ENCODE data around the gene MAGI1.

MAGI1 gene

DNA sequence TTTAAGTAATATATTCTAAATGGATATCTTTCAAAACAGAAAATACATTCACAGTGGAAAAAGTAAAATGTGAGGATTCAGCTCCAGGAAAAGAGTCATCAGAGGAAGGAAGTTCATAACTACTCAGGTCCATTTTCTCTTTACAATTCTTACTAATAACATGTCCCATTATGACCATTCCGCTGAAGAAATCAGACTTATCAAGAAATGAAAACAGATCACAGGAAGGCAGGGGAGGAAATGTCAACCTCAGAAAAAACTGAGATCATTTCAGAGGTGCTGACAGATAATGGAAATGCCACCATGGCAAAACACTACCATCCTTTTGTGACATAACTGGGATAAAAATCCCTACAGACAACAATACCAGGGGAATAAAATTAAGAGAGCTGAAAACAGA is 139.5 kb downstream of the MAGI1 start:
- peaks cover 5% of the 10 kb centered on the region for H3K4me1 ChIP-seq (ENCODE audit: insufficient read depth, low read length, poor library complexity, severe bottlenecking)
- no peak overlapping the region for H2AFZ ChIP-seq (ENCODE audit: low read length)
- H3K9me2 ChIP-seq (replicated peaks; ENCODE audit: low read depth, low read length) = no peaks in the 10 kb centered on the region
- no peaks in the 10 kb centered on the region for H3K9me3 ChIP-seq (ENCODE audit: insufficient read depth, low read depth, low read length)
- H3K4me2 ChIP-seq (ENCODE audit: low read depth, low read length, poor library complexity, severe bottlenecking) = no peak overlapping the region
- H3K79me2 ChIP-seq (ENCODE audit: insufficient read depth, low read length) = no peaks in the 10 kb centered on the region
- no peak for TF ChIP-seq EZH2phosphoT487 (IDR thresholded peaks at IDR 0.05; ENCODE audit: borderline replicate concordance)
- TF ChIP-seq, protein P1, sequence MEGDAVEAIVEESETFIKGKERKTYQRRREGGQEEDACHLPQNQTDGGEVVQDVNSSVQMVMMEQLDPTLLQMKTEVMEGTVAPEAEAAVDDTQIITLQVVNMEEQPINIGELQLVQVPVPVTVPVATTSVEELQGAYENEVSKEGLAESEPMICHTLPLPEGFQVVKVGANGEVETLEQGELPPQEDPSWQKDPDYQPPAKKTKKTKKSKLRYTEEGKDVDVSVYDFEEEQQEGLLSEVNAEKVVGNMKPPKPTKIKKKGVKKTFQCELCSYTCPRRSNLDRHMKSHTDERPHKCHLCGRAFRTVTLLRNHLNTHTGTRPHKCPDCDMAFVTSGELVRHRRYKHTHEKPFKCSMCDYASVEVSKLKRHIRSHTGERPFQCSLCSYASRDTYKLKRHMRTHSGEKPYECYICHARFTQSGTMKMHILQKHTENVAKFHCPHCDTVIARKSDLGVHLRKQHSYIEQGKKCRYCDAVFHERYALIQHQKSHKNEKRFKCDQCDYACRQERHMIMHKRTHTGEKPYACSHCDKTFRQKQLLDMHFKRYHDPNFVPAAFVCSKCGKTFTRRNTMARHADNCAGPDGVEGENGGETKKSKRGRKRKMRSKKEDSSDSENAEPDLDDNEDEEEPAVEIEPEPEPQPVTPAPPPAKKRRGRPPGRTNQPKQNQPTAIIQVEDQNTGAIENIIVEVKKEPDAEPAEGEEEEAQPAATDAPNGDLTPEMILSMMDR (conservative IDR thresholded peaks at IDR 0.05; ENCODE audit: low read length) = no peak
- H3K9ac ChIP-seq (ENCODE audit: low read depth, low read length, poor library complexity, severe bottlenecking) = no peak overlapping the region
- no peaks in the 10 kb centered on the region for H4K20me1 ChIP-seq (ENCODE audit: insufficient read depth, low read length, poor library complexity, severe bottlenecking)
- H3K27me3 ChIP-seq (ENCODE audit: insufficient read depth, low read length, poor library complexity, severe bottlenecking) = no peaks in the 10 kb centered on the region
- no peak overlapping the region for H3K4me3 ChIP-seq (ENCODE audit: low read length, poor library complexity, severe bottlenecking)
- H3F3A ChIP-seq (ENCODE audit: low read depth) = no peaks in the 10 kb centered on the region
- no peaks in the 10 kb centered on the region for H3K36me3 ChIP-seq (ENCODE audit: insufficient read depth, low read length)

DNA sequence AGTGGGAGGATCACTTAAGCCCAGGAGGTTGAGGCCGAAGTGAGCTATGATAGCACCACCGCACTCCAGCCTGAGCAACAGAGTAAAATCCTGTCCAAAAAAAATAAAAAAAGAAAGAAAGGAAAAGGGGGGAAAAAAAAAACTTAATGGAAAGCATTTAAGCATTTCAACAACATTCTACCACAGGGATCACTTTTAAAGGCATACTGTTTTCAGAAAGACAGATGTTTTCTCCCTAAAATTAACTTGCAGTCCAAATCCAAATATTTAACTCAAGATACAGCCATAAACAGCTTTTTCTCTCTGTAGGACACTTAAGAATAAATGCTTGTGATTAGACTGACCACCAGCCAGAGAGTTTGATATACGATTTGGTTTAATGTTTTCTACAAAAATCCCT is 141.0 kb downstream of the MAGI1 start:
- no peak overlapping the region for H3K4me3 ChIP-seq (ENCODE audit: low read length, poor library complexity, severe bottlenecking)
- H3K9me2 ChIP-seq (replicated peaks; ENCODE audit: low read depth, low read length) = no peaks in the 10 kb centered on the region
- no peak overlapping the region for H3K4me2 ChIP-seq (ENCODE audit: low read depth, low read length, poor library complexity, severe bottlenecking)
- H3K79me2 ChIP-seq (ENCODE audit: insufficient read depth, low read length) = no peaks in the 10 kb centered on the region
- no peaks in the 10 kb centered on the region for H3K36me3 ChIP-seq (ENCODE audit: insufficient read depth, low read length)
- H3K4me1 ChIP-seq (ENCODE audit: insufficient read depth, low read length, poor library complexity, severe bottlenecking) = peaks cover 5% of the 10 kb centered on the region
- no peaks in the 10 kb centered on the region for H3F3A ChIP-seq (ENCODE audit: low read depth)
- H2AFZ ChIP-seq (ENCODE audit: low read length) = no peak overlapping the region
- H3K9me3 ChIP-seq (ENCODE audit: insufficient read depth, low read depth, low read length) = no peaks in the 10 kb centered on the region
- TF ChIP-seq EZH2phosphoT487 (IDR thresholded peaks at IDR 0.05; ENCODE audit: borderline replicate concordance) = no peak
- TF ChIP-seq, protein P1 (conservative IDR thresholded peaks at IDR 0.05; ENCODE audit: low read length) = no peak
- no peaks in the 10 kb centered on the region for H3K27me3 ChIP-seq (ENCODE audit: insufficient read depth, low read length, poor library complexity, severe bottlenecking)
- H4K20me1 ChIP-seq (ENCODE audit: insufficient read depth, low read length, poor library complexity, severe bottlenecking) = no peaks in the 10 kb centered on the region
- no peak overlapping the region for H3K9ac ChIP-seq (ENCODE audit: low read depth, low read length, poor library complexity, severe bottlenecking)

DNA sequence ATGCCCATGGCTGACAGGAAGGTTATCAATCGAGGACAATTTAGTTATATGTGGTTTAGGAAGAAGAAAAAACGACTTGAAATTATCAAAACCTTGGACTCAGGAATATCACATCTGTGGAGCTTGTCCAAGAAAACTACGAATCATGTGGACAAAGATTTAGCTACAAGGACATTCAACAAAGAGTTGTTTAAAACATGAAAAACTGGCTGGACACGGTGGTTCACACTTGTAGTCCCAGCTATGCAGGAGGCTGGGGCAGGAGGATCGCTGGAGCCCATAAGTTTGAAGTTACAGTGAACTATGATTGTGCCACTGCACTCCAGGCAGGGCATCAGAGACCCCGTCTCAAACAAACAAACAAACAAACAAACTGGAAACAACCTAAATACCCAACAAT is 142.4 kb downstream of the MAGI1 start:
- no peaks in the 10 kb centered on the region for H3K36me3 ChIP-seq (ENCODE audit: insufficient read depth, low read length)
- no peak for TF ChIP-seq EZH2phosphoT487 (IDR thresholded peaks at IDR 0.05; ENCODE audit: borderline replicate concordance)
- TF ChIP-seq, protein P1 (conservative IDR thresholded peaks at IDR 0.05; ENCODE audit: low read length) = no peak
- no peak overlapping the region for H3K9ac ChIP-seq (ENCODE audit: low read depth, low read length, poor library complexity, severe bottlenecking)
- no peaks in the 10 kb centered on the region for H3K9me2 ChIP-seq (replicated peaks; ENCODE audit: low read depth, low read length)
- no peak overlapping the region for H3K4me3 ChIP-seq (ENCODE audit: low read length, poor library complexity, severe bottlenecking)
- H3F3A ChIP-seq (ENCODE audit: low read depth) = no peaks in the 10 kb centered on the region
- no peaks in the 10 kb centered on the region for H4K20me1 ChIP-seq (ENCODE audit: insufficient read depth, low read length, poor library complexity, severe bottlenecking)
- no peak overlapping the region for H2AFZ ChIP-seq (ENCODE audit: low read length)
- H3K4me1 ChIP-seq (ENCODE audit: insufficient read depth, low read length, poor library complexity, severe bottlenecking) = peaks cover 5% of the 10 kb centered on the region
- H3K9me3 ChIP-seq (ENCODE audit: insufficient read depth, low read depth, low read length) = no peaks in the 10 kb centered on the region
- H3K79me2 ChIP-seq (ENCODE audit: insufficient read depth, low read length) = no peaks in the 10 kb centered on the region
- no peak overlapping the region for H3K4me2 ChIP-seq (ENCODE audit: low read depth, low read length, poor library complexity, severe bottlenecking)
- H3K27me3 ChIP-seq (ENCODE audit: insufficient read depth, low read length, poor library complexity, severe bottlenecking) = no peaks in the 10 kb centered on the region

Data from Loucy (cell line).